Colonic mucosa (tissue), 4 donors: Measurements from ENCODE around the gene BFSP2. TPM values are rescaled to one million over a fixed set of nuclear protein-coding genes. Genes with fewer than 3 reads are reported as not detected.

Source experiments
- DNase-seq: peaks from one replicate; pipeline ENCODE4 v3.0.0-alpha.2; 2020
- H3K27ac ChIP-seq: fragments of 200-600 bp; one replicate; pipeline ENCODE4 v1.8.0; 2021
- H3K27me3 ChIP-seq: fragments of 200-600 bp; one replicate; pipeline ENCODE4 v1.8.0; 2021
- H3K36me3 ChIP-seq: fragments of 200-600 bp; one replicate; pipeline ENCODE4 v1.8.0; 2021
- H3K4me1 ChIP-seq: fragments of 200-600 bp; one replicate; pipeline ENCODE4 v1.8.0; 2021; ENCODE audit warnings: mild to moderate bottlenecking
- H3K4me3 ChIP-seq: fragments of 200-600 bp; one replicate; pipeline ENCODE4 v1.8.0; 2021
- H3K9ac ChIP-seq, 2 donors: one replicate each; pipeline ENCODE4 v1.7.0; 2013; ENCODE audit warnings: control low read depth in 2 of 2, low read depth in 2 of 2, low read length in 2 of 2
- H3K9me3 ChIP-seq: fragments of 200-600 bp; one replicate; pipeline ENCODE4 v1.8.0; 2021
- CTCF ChIP-seq: fragments of 200-600 bp; IDR thresholded peaks from one replicate; pipeline ENCODE4 v1.8.0; 2022; ENCODE audit warnings: antibody characterized with exemption, mild to moderate bottlenecking
- intact Hi-C: fragments of 100-400 bp; cut with DNase I; formaldehyde crosslinking; loops from one replicate; pipeline ENCODE4 v1.14.1; 2022
- total RNA-seq, 2 donors: library from RNA; stranded (reverse); fragmentation: NEBNext Ultra II Directional in 1 of 2; extraction: Animal tissue kit (Norgen Biotek cat#: 25700) in 1 of 2; gene quantifications; one replicate each; pipeline ENCODE4 v1.2.1, GENCODE V29; 2021
- donor health status: healthy.
- donor health status: DM: no; HTN: no; CAD: no.
- donor health status: DM: no; HTN: no; CAD: no.

Gene BFSP2
- total RNA-seq, 2 donors from 2014 or later, result 0.64 TPM; not detected in 1

DNA sequence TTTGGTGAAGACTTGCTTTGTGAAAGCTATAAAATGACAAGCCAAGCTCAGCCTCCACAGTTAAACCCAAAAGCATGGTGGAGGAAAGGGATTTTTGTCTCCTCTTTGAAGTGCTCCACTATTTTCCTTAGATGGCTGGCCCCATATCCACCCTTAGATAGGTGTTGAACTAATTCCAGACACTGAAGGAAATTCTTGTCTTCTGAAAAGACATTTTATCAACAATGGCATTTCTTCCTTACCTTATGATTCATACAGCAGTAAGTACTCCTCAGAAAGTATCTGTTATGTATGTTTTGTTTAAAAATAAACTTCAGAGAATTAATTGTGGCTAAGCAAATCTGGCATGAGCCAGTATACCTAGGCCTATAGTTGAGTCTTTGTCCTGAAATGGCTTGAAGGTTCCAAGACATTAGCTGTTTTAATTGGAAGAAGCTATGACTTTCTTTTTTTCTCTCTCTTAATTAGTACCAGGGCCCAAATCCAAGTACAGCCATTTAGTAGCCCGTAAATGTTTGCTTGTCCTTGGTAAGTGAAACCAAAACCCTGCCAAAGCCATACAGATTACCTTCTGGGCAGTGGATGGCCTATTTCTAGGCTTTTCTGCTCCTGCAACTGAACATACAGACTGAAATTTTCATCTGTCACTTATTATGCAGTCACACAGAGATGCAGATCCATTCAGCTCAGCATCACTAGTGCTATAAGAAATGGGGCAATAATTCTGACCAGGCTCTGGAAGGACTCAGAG is 5.1 kb upstream of the BFSP2 start:
- Histone ChIP-seq H3K9ac (no peak overlapping the region), H3K4me1 (no peaks in the 10 kb centered on the region), H3K4me3 (no peak overlapping the region), H3K27me3 (no peaks in the 10 kb centered on the region), H3K36me3 (no peaks in the 10 kb centered on the region), H3K9me3 (no peaks in the 10 kb centered on the region), H3K27ac (no peak overlapping the region)
- no peak for TF ChIP-seq CTCF
- no peak for DNase-seq
- intact Hi-C loops, result no loop called here

DNA sequence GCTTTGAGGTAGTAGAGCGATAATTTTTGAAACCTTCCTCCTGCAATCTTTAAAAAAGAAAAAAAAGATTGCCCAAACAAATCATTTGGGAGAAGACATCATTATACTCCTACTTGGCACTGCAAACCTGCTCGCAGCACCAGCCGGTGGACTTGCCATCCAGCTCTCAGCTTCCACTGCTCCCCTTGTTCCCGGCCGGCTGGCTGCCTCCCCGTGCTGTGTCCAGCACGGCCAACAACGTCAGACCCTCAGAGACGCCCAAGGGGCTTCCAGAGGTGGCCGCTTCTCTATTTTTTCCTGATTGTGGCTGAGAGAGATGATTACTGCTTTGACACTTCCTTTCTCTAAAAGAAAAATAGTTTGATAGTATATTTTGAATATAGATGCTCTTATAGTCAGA is 3.0 kb upstream of the BFSP2 start:
- Histone ChIP-seq H3K4me1 (no peaks in the 10 kb centered on the region), H3K36me3 (no peaks in the 10 kb centered on the region), H3K4me3 (no peak overlapping the region), H3K27me3 (no peaks in the 10 kb centered on the region), H3K9me3 (no peaks in the 10 kb centered on the region), H3K9ac (no peak overlapping the region), H3K27ac (no peak overlapping the region)
- intact Hi-C loops, result no loop called here
- TF ChIP-seq CTCF, result no peak
- DNase-seq, result no peak

GRCh38 chr3:133401374-133402135 is 1.7 kb downstream of the BFSP2 start:
- Histone ChIP-seq H3K9ac (no peak overlapping the region), H3K36me3 (no peaks in the 10 kb centered on the region), H3K27me3 (no peaks in the 10 kb centered on the region), H3K4me3 (no peak overlapping the region), H3K4me1 (no peaks in the 10 kb centered on the region), H3K27ac (no peak overlapping the region), H3K9me3 (no peaks in the 10 kb centered on the region)
- TF ChIP-seq CTCF, result no peak
- intact Hi-C loops, result no loop called here
- no peak for DNase-seq

GRCh38 chr3:133404920-133405319 is 5.1 kb downstream of the BFSP2 start:
- Histone ChIP-seq H3K9ac (no peak overlapping the region), H3K4me3 (no peak overlapping the region), H3K36me3 (no peaks in the 10 kb centered on the region), H3K27me3 (no peaks in the 10 kb centered on the region), H3K27ac (no peak overlapping the region), H3K4me1 (no peaks in the 10 kb centered on the region), H3K9me3 (no peaks in the 10 kb centered on the region)
- DNase-seq, result no peak
- no peak for TF ChIP-seq CTCF
- intact Hi-C loops, result no loop called here

- Histone ChIP-seq H3K4me1 (no peaks in the 10 kb centered on the region), H3K9me3 (no peaks in the 10 kb centered on the region), H3K27ac (no peak overlapping the region), H3K36me3 (no peaks in the 10 kb centered on the region), H3K27me3 (no peaks in the 10 kb centered on the region), H3K4me3 (no peak overlapping the region), H3K9ac (no peak overlapping the region)
- TF ChIP-seq CTCF, result no peak
- no peak for DNase-seq
- intact Hi-C loops, result no loop called here
Observed at GRCh38 chr3:133408366-133408765, 8.5 kb downstream of the BFSP2 start.
